Astrocyte (in vitro differentiated cells and primary cell): ENCODE results near the gene PEA15. TPM values are rescaled to one million over a fixed set of nuclear protein-coding genes. Genes with fewer than 3 reads are reported as not detected.
A peak's percentile ranks its signal among the peaks of the same experiment; 100 is the strongest.

ENCODE experiments used
- DNase-seq: peaks from one replicate; pipeline ENCODE4 v3.0.0-alpha.2; 2010; ENCODE audit warnings: low read depth
- FAIRE-seq: peaks from 2 replicates; lab custom pipeline; 2011; peaks lifted over from hg19 to GRCh38; lab: Jason Lieb, UNC
- H2AFZ ChIP-seq: 2 replicates; pipeline ENCODE4 v1.6.0; 2012; ENCODE audit warnings: low read depth, low read length, inconsistent platforms
- H3K27ac ChIP-seq: 2 replicates; pipeline ENCODE4 v1.5.1; 2011; ENCODE audit warnings: low read depth, low read length, inconsistent platforms
- H3K27me3 ChIP-seq: 2 replicates; pipeline ENCODE4 v1.6.0; 2011; ENCODE audit warnings: low read length, inconsistent platforms; ENCODE audit not compliant: insufficient read depth
- H3K36me3 ChIP-seq: 2 replicates; pipeline ENCODE4 v1.5.1; 2011; ENCODE audit warnings: low read length, inconsistent platforms; ENCODE audit not compliant: insufficient read depth
- H3K4me1 ChIP-seq: 2 replicates; pipeline ENCODE4 v1.5.1; 2011; ENCODE audit warnings: low read length, inconsistent platforms; ENCODE audit not compliant: insufficient read depth
- H3K4me2 ChIP-seq: 2 replicates; pipeline ENCODE4 v1.6.0; 2012; ENCODE audit warnings: low read length, inconsistent platforms
- H3K4me3 ChIP-seq: 2 replicates; pipeline ENCODE4 v1.5.1; 2011; ENCODE audit warnings: low read depth, mild to moderate bottlenecking, low read length, inconsistent platforms; ENCODE audit not compliant: insufficient read depth
- H3K79me2 ChIP-seq: 2 replicates; pipeline ENCODE4 v1.6.0; 2012; ENCODE audit warnings: mild to moderate bottlenecking, low read length, inconsistent platforms; ENCODE audit not compliant: insufficient read depth
- H3K9ac ChIP-seq: 2 replicates; pipeline ENCODE4 v1.6.0; 2012; ENCODE audit warnings: mild to moderate bottlenecking, low read length, inconsistent platforms
- H3K9me3 ChIP-seq: 2 replicates; pipeline ENCODE4 v1.5.1; 2012; ENCODE audit warnings: low read depth, mild to moderate bottlenecking, low read length, inconsistent platforms; ENCODE audit not compliant: insufficient read depth
- H4K20me1 ChIP-seq: 2 replicates; pipeline ENCODE4 v1.6.0; 2012; ENCODE audit warnings: low read length, inconsistent platforms; ENCODE audit not compliant: insufficient read depth
- H3K27ac Mint-ChIP-seq: one replicate; pipeline ENCODE4 v1.8.0; 2021; ENCODE audit warnings: mild to moderate bottlenecking, mixed read lengths; ENCODE audit not compliant: unreplicated experiment
- H3K27me3 Mint-ChIP-seq: one replicate; pipeline ENCODE4 v1.8.0; 2021; ENCODE audit warnings: low read depth, mixed read lengths; ENCODE audit not compliant: unreplicated experiment
- H3K36me3 Mint-ChIP-seq: one replicate; pipeline ENCODE4 v1.8.0; 2021; ENCODE audit warnings: low read depth, mixed read lengths; ENCODE audit not compliant: unreplicated experiment
- H3K4me1 Mint-ChIP-seq: one replicate; pipeline ENCODE4 v1.8.0; 2021; ENCODE audit warnings: low read depth, mixed read lengths; ENCODE audit not compliant: unreplicated experiment
- H3K4me3 Mint-ChIP-seq: one replicate; pipeline ENCODE4 v1.8.0; 2021; ENCODE audit warnings: mild to moderate bottlenecking, moderate library complexity, mixed read lengths; ENCODE audit not compliant: unreplicated experiment
- H3K9me3 Mint-ChIP-seq: one replicate; pipeline ENCODE4 v1.8.0; 2021; ENCODE audit warnings: mild to moderate bottlenecking, mixed read lengths; ENCODE audit not compliant: unreplicated experiment
- EZH2 ChIP-seq: IDR thresholded peaks from 2 replicates; pipeline ENCODE4 v1.6.1; 2012; ENCODE audit warnings: mild to moderate bottlenecking, low read length, inconsistent platforms; ENCODE audit not compliant: insufficient read depth
- total RNA-seq: library from RNA; stranded (reverse); gene quantifications from 2 replicates; pipeline ENCODE4 v1.2.1, GENCODE V29; 2021
- TF ChIP-seq, protein P1 (sequence below): IDR thresholded peaks from 2 replicates; pipeline ENCODE4 v1.5.1; 2011; ENCODE audit warnings: low read depth, mild to moderate bottlenecking, inconsistent platforms, low read length, moderate library complexity; ENCODE audit not compliant: insufficient read depth

The PEA15 gene
- total RNA-seq, 1 donor from 2014 or later: 470 TPM

DNA sequence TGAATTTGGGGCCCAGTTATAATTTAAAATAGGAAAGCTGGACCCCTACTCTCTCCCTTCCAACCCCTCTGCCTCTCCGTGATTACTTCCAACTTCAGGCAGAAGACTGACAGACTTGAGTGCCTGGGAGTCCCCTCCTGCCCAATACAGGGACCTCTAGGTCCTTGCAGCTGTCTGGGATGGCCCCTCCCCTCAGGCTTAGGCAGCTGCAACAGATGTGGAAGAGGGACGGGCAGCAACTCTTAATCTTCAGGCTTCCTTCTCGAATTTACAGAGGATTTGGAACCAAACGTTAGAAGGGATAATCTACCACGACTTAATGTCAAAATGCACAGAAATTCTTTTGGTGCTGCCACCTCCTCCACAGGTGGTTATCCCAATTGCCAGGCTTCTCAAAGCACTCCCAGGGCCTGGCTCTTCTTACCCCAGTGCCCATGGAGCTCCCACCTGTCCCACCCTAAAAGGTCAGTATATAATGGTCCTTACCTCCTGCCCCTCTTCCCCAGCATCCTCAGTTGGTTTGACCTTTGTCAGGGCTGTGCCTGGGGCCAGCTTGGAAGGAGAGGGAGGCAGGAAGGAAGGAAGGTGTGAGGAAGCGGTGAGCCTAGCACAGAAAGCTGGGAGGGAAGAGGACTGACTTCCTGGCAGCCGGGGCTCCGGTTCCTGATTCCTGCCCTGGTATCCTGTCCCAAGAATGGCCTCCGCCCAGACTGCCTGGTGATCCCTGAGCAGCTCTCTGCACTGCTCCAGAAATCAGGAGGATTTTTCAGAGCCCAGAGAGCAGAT lies 2.8 kb downstream of the PEA15 start:
- no peaks in the 10 kb centered on the region for H3K9me3 ChIP-seq
- no peak for TF ChIP-seq EZH2
- TF ChIP-seq, protein P1, sequence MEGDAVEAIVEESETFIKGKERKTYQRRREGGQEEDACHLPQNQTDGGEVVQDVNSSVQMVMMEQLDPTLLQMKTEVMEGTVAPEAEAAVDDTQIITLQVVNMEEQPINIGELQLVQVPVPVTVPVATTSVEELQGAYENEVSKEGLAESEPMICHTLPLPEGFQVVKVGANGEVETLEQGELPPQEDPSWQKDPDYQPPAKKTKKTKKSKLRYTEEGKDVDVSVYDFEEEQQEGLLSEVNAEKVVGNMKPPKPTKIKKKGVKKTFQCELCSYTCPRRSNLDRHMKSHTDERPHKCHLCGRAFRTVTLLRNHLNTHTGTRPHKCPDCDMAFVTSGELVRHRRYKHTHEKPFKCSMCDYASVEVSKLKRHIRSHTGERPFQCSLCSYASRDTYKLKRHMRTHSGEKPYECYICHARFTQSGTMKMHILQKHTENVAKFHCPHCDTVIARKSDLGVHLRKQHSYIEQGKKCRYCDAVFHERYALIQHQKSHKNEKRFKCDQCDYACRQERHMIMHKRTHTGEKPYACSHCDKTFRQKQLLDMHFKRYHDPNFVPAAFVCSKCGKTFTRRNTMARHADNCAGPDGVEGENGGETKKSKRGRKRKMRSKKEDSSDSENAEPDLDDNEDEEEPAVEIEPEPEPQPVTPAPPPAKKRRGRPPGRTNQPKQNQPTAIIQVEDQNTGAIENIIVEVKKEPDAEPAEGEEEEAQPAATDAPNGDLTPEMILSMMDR: no peak
- H3K4me1 ChIP-seq: peaks cover 51% of the 10 kb centered on the region
- H3K27me3 ChIP-seq: no peaks in the 10 kb centered on the region
- peaks cover 62% of the 10 kb centered on the region for H3K79me2 ChIP-seq
- no peak for DNase-seq
- no peak overlapping the region for H3K4me3 ChIP-seq
- peak overlapping the region; percentile 93 for H3K4me2 ChIP-seq
- H3K27ac ChIP-seq: peak overlapping the region; percentile 96
- Mint-ChIP-seq H3K4me3 (peak overlapping the region; percentile 88), H3K4me1 (peaks cover 69% of the 10 kb centered on the region), H3K27ac (peak overlapping the region; percentile 84), H3K27me3 (no peaks in the 10 kb centered on the region), H3K9me3 (no peaks in the 10 kb centered on the region), H3K36me3 (peaks cover 39% of the 10 kb centered on the region)
- no peak overlapping the region for H2AFZ ChIP-seq
- H3K36me3 ChIP-seq: peaks cover 29% of the 10 kb centered on the region
- H4K20me1 ChIP-seq: peaks cover 63% of the 10 kb centered on the region
- no peak for FAIRE-seq
- H3K9ac ChIP-seq: peak overlapping the region; percentile 99

GRCh38 chr1:160208557-160209320 lies 3.6 kb downstream of the PEA15 start:
- peak overlapping the region; percentile 84 for H3K27ac Mint-ChIP-seq
- Histone ChIP-seq H4K20me1 (peaks cover 68% of the 10 kb centered on the region), H3K36me3 (peaks cover 36% of the 10 kb centered on the region), H3K4me1 (peaks cover 51% of the 10 kb centered on the region), H3K4me3 (no peak overlapping the region), H3K9ac (peak overlapping the region; percentile 99), H2AFZ (no peak overlapping the region), H3K4me2 (peak overlapping the region; percentile 93), H3K27me3 (no peaks in the 10 kb centered on the region), H3K79me2 (peaks cover 62% of the 10 kb centered on the region), H3K27ac (peak overlapping the region; percentile 36), H3K9me3 (no peaks in the 10 kb centered on the region)
- DNase-seq (no peak), FAIRE-seq (no peak)
- no peak for TF ChIP-seq EZH2
- TF ChIP-seq, protein P1: no peak
- H3K9me3 Mint-ChIP-seq: no peaks in the 10 kb centered on the region
- peak overlapping the region; percentile 88 for H3K4me3 Mint-ChIP-seq
- H3K4me1 Mint-ChIP-seq: peaks cover 72% of the 10 kb centered on the region
- no peaks in the 10 kb centered on the region for H3K27me3 Mint-ChIP-seq
- peaks cover 43% of the 10 kb centered on the region for H3K36me3 Mint-ChIP-seq
